Activated T-helper 2 cell treated with anti-CD3 and anti-CD28 coated beads, Interferon-gamma antibody, Interleukin-2, Interleukin-4, amounts not matched to agents 10 μg/mL and 5 μg/mL and 100 μg/mL, durations not matched to agents 14 hours and 24 hours and 36 hours (primary cell): ENCODE measurements around the gene FAM227B. TPM values are rescaled to one million over a fixed set of nuclear protein-coding genes. Genes with fewer than 3 reads are reported as not detected.
"Not testable (repeated sequence)": the region's sequence is repeated elsewhere in the genome, so short reads cannot be mapped to it uniquely, and the experiment has no call there.

Experiments used
- DNase-seq: peaks from one replicate; pipeline ENCODE4 v3.0.0; 2021; ENCODE audit warnings: low spot score
- H3K27ac Mint-ChIP-seq: one replicate; pipeline ENCODE4 v1.8.0; 2021; ENCODE audit warnings: mixed read lengths
- H3K27me3 Mint-ChIP-seq: one replicate; pipeline ENCODE4 v1.8.0; 2021; ENCODE audit warnings: low read depth, mixed read lengths
- H3K36me3 Mint-ChIP-seq: one replicate; pipeline ENCODE4 v1.8.0; 2021; ENCODE audit warnings: low read depth, mixed read lengths
- H3K4me1 Mint-ChIP-seq: one replicate; pipeline ENCODE4 v1.8.0; 2021; ENCODE audit warnings: low read depth, mixed read lengths
- H3K4me3 Mint-ChIP-seq: one replicate; pipeline ENCODE4 v1.8.0; 2021; ENCODE audit warnings: low read depth, mild to moderate bottlenecking, moderate library complexity, mixed read lengths
- H3K9me3 Mint-ChIP-seq: one replicate; pipeline ENCODE4 v1.8.0; 2021; ENCODE audit warnings: mixed read lengths
- intact Hi-C: fragments of 100-400 bp; cut with micrococcal nuclease; formaldehyde crosslinking; loops from one replicate; pipeline ENCODE4 v1.15.1; 2023
- total RNA-seq: library from RNA; stranded (reverse); gene quantifications from 2 replicates; pipeline ENCODE4 v1.2.3, GENCODE V29; 2022

Gene FAM227B
- total RNA-seq, 1 donor from 2014 or later, result 2.7 TPM

DNA sequence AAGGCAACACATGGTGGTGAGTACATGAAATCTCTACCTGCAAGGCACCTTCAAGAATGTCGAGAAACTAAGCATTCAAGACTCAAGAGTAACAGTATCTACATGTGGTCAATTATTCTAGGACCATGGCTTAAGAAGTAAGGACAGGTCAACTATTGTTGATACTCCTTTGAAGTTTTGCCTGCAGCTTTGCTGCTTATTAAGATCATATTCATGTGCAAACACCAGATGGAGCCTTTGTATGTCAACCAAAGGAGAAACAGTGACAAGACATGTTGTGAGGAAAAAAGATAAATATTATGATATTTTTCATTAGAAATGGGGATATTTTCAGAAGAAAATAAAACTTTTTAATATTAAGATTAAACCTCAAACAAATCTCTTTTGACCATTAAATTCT is 249.8 kb downstream of the FAM227B start:
- Mint-ChIP-seq H3K36me3 (no peaks in the 10 kb centered on the region), H3K27ac (no peak overlapping the region), H3K4me3 (no peak overlapping the region), H3K4me1 (no peaks in the 10 kb centered on the region), H3K27me3 (peaks cover 3% of the 10 kb centered on the region), H3K9me3 (no peaks in the 10 kb centered on the region)
- intact Hi-C loops, result no loop called here
- no peak for DNase-seq

DNA sequence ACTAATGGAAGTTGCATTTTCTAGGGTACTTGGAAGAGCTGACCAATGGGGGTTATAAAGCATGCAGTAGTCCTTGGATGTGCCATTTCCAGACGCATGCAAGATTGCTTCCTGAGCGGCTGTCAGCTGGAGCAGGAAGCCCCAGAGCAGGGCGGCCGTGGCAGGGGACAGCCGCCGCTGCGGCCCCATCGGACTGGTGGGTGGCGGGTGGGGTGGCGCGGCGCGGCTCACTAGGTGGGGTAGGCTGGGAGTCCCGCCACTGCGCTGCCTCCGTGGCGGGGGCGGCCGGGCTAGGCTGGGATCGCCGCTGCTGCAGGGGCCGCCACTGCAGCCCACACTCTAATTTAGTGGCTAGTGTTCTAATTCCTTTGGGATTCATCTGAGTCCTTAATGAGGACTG is 254.1 kb downstream of the FAM227B start:
- DNase-seq, result no peak
- Mint-ChIP-seq H3K4me1 (no peaks in the 10 kb centered on the region), H3K27ac (no peak overlapping the region), H3K9me3 (no peaks in the 10 kb centered on the region), H3K4me3 (no peak overlapping the region), H3K36me3 (no peaks in the 10 kb centered on the region), H3K27me3 (no peaks in the 10 kb centered on the region)
- intact Hi-C loops, result no loop called here

DNA sequence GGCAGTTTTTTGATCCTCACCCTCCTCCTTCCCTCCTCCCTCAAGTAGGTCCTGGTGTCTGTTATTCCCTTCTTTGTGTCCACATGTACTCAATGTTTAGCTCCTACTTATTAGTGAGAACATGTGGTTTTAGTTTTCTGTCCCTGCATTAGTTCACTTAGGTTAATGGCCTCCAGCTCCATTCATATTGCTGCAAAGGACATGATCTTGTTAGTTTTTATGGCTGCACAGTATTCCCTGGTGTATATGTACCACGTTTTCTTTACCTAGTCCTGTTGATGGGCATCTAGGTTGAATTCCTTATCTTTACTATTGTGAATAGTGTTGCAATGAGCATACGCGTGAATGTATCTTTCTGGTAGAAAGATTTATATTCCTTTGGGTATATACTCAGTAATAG is 259.2 kb downstream of the FAM227B start:
- Mint-ChIP-seq H3K36me3 (no peaks in the 10 kb centered on the region), H3K9me3 (no peaks in the 10 kb centered on the region), H3K4me1 (no peaks in the 10 kb centered on the region), H3K27ac (no peak overlapping the region), H3K4me3 (no peak overlapping the region), H3K27me3 (no peaks in the 10 kb centered on the region)
- intact Hi-C loops, result no loop called here
- DNase-seq, result no peak

- H3K4me3 Mint-ChIP-seq, intact Hi-C loops, H3K36me3 Mint-ChIP-seq, H3K9me3 Mint-ChIP-seq, H3K27me3 Mint-ChIP-seq, DNase-seq, H3K4me1 Mint-ChIP-seq, H3K27ac Mint-ChIP-seq: not testable (repeated sequence)
Measured at GRCh38 chr15:49354439-49354838, 266.2 kb downstream of the FAM227B start.

DNA sequence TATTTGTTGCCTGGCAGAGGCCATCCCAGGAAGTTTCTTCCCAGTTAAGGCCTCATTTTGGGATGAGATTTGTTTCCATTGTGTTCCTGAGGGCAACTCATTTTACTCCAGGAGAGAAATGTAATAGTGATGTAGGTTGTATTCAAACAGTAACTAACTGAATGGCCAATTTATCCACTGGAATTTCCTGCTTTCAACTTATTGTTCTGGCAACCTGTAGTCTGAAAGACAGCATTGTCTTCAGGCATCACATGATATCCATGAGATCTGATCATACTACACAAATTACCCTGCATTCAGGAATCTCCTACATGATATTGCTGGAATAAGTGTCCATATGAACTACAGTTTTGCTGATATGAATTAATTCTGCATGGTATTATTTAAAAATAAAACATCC is 277.1 kb downstream of the FAM227B start:
- intact Hi-C loops, result no loop called here
- Mint-ChIP-seq H3K9me3 (peaks cover 18% of the 10 kb centered on the region), H3K36me3 (peaks cover 3% of the 10 kb centered on the region), H3K27me3 (no peaks in the 10 kb centered on the region), H3K4me1 (no peaks in the 10 kb centered on the region), H3K27ac (no peak overlapping the region), H3K4me3 (no peak overlapping the region)
- DNase-seq, result no peak

DNA sequence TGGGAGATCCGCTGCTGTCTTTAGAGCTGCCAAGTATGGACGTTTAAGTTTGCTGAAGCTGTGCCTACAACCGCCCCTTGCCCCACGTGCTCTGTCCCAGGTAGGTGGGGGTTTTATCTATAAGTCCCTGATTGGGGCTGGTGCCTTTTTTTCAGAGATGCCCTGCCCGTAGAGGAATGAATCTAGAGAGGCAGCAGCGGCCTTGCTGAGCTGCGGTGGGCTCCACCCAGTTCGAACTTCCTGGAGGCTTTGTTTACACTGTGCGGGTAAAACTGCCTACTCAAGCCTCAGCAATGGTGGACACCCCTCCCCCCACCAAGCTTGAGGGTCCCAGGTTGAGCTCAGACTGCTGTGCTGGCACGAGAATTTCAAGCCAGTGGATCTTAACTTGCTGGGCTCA is 281.0 kb downstream of the FAM227B start:
- intact Hi-C loops, result no loop called here
- H3K27ac Mint-ChIP-seq, result no peak overlapping the region
- H3K36me3 Mint-ChIP-seq, result peaks cover 11% of the 10 kb centered on the region
- DNase-seq, result no peak
- no peak overlapping the region for H3K4me3 Mint-ChIP-seq
- peaks cover 18% of the 10 kb centered on the region for H3K9me3 Mint-ChIP-seq
- H3K4me1 Mint-ChIP-seq, result no peaks in the 10 kb centered on the region
- no peaks in the 10 kb centered on the region for H3K27me3 Mint-ChIP-seq

- Mint-ChIP-seq H3K36me3 (peaks cover 5% of the 10 kb centered on the region), H3K4me1 (peaks cover 3% of the 10 kb centered on the region), H3K27ac (no peak overlapping the region), H3K27me3 (no peaks in the 10 kb centered on the region), H3K4me3 (no peak overlapping the region), H3K9me3 (no peaks in the 10 kb centered on the region)
- DNase-seq, result no peak
- intact Hi-C loops, result loop anchor here (5.0 kb wide), 1 partner anchor 95 kb away; no protein-coding TSS in a partner anchor
Measured at GRCh38 chr15:49331951-49332350, 288.7 kb downstream of the FAM227B start.

DNA sequence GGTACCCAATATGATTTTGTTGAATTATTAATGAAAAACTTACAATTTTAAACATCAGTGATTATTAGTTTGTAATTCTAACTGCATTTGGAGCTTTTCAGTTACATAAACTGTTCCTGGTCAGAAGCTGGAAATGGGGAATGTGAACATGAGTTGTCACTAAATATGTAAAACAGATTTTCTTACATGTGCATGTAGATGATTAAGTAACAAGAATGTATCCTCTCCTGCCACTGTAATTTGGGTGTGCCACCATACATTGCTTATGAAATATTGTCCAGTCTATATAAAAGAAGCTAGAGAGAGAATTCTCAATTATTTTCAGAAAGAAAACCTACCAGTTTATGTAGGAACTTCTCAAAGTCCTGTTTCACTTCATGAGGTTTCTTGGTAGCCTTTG is 289.2 kb downstream of the FAM227B start:
- Mint-ChIP-seq H3K9me3 (no peaks in the 10 kb centered on the region), H3K4me1 (peaks cover 3% of the 10 kb centered on the region), H3K36me3 (peaks cover 5% of the 10 kb centered on the region), H3K27me3 (no peaks in the 10 kb centered on the region), H3K27ac (no peak overlapping the region), H3K4me3 (no peak overlapping the region)
- DNase-seq, result no peak
- intact Hi-C loops, result loop anchor here (5.0 kb wide), 1 partner anchor 94 kb away; no protein-coding TSS in a partner anchor

- Mint-ChIP-seq H3K36me3 (peaks cover 5% of the 10 kb centered on the region), H3K27ac (no peak overlapping the region), H3K4me1 (peaks cover 3% of the 10 kb centered on the region), H3K27me3 (no peaks in the 10 kb centered on the region), H3K4me3 (no peak overlapping the region), H3K9me3 (no peaks in the 10 kb centered on the region)
- intact Hi-C loops, result loop anchor here (5.0 kb wide), 1 partner anchor 93 kb away; no protein-coding TSS in a partner anchor
- DNase-seq, result no peak
Measured at GRCh38 chr15:49330166-49330565, 290.5 kb downstream of the FAM227B start.

DNA sequence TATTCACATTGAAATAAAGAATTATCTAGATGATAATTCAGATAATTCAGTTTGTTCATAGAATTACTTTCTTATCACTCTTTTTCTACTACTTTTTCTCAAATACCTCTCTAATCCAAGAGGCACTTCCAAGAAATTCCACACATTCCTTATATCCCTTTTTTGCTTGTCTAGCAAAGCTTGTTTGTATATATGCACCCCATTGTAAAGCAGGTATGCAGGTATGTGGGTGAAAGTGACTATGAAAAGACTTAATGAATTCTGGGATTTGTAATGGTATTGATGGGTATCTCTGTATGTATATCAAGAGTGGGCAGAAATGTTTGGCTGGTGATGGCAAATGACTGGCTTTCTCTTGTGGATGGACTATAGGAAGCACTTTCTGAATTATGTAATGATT is 291.7 kb downstream of the FAM227B start:
- no peak overlapping the region for H3K4me3 Mint-ChIP-seq
- no peaks in the 10 kb centered on the region for H3K9me3 Mint-ChIP-seq
- intact Hi-C loops, result no loop called here
- H3K36me3 Mint-ChIP-seq, result peaks cover 5% of the 10 kb centered on the region
- peaks cover 3% of the 10 kb centered on the region for H3K4me1 Mint-ChIP-seq
- DNase-seq, result no peak
- H3K27me3 Mint-ChIP-seq, result no peaks in the 10 kb centered on the region
- no peak overlapping the region for H3K27ac Mint-ChIP-seq

DNA sequence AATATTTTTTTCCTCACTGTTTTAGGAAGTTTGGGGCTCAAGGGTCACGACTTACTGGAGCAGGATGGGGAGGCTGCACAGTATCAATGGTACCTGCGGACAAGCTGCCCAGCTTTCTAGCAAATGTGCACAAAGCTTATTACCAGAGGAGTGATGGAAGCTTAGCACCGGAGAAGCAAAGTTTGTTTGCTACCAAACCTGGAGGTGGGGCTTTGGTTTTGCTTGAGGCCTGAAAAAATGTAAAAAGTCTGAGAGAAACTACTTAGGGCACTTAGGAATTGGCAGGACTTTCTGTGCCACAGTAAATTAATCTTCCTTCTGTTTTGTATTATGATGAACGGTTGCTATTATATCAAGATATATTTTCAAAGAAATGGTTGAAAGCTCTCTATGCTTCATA is 292.7 kb downstream of the FAM227B start:
- DNase-seq, result no peak
- intact Hi-C loops, result no loop called here
- peaks cover 5% of the 10 kb centered on the region for H3K4me1 Mint-ChIP-seq
- no peaks in the 10 kb centered on the region for H3K27me3 Mint-ChIP-seq
- no peaks in the 10 kb centered on the region for H3K9me3 Mint-ChIP-seq
- no peak overlapping the region for H3K4me3 Mint-ChIP-seq
- peaks cover 5% of the 10 kb centered on the region for H3K36me3 Mint-ChIP-seq
- no peak overlapping the region for H3K27ac Mint-ChIP-seq

- H3K9me3 Mint-ChIP-seq, result no peaks in the 10 kb centered on the region
- peaks cover 2% of the 10 kb centered on the region for H3K4me1 Mint-ChIP-seq
- no peak overlapping the region for H3K27ac Mint-ChIP-seq
- no peak for DNase-seq
- intact Hi-C loops, result no loop called here
- H3K27me3 Mint-ChIP-seq, result no peaks in the 10 kb centered on the region
- H3K4me3 Mint-ChIP-seq, result no peak overlapping the region
- peaks cover 18% of the 10 kb centered on the region for H3K36me3 Mint-ChIP-seq
Measured at GRCh38 chr15:49323207-49323606, 297.4 kb downstream of the FAM227B start.

- H3K27ac Mint-ChIP-seq, result no peak overlapping the region
- H3K27me3 Mint-ChIP-seq, result no peaks in the 10 kb centered on the region
- H3K9me3 Mint-ChIP-seq, result no peaks in the 10 kb centered on the region
- peaks cover 25% of the 10 kb centered on the region for H3K36me3 Mint-ChIP-seq
- no peak for DNase-seq
- H3K4me1 Mint-ChIP-seq, result peaks cover 2% of the 10 kb centered on the region
- intact Hi-C loops, result no loop called here
- H3K4me3 Mint-ChIP-seq, result no peak overlapping the region
Measured at GRCh38 chr15:49320351-49320750, 300.3 kb downstream of the FAM227B start.

GRCh38 chr15:49315391-49315823 is 305.2 kb downstream of the FAM227B start:
- Mint-ChIP-seq H3K4me3 (no peak overlapping the region), H3K36me3 (peaks cover 21% of the 10 kb centered on the region), H3K9me3 (no peaks in the 10 kb centered on the region), H3K27me3 (no peaks in the 10 kb centered on the region), H3K27ac (no peak overlapping the region), H3K4me1 (peaks cover 8% of the 10 kb centered on the region)
- no peak for DNase-seq
- intact Hi-C loops, result no loop called here
